Stomach smooth muscle (tissue), 2 donors: ENCODE data around the gene ZNF860.
"Not testable (repeated sequence)": the region's sequence is repeated elsewhere in the genome, so short reads cannot be mapped to it uniquely, and the experiment has no call there.

Experiments
- H3K27ac ChIP-seq: one replicate; pipeline ENCODE4 v1.7.0; 2013; ENCODE audit warnings: mild to moderate bottlenecking, low read length, inconsistent platforms
- H3K27me3 ChIP-seq, 2 donors: one replicate each; pipeline ENCODE4 v1.7.0; 2013; ENCODE audit warnings: low read length in 2 of 2; ENCODE audit not compliant: insufficient read depth in 2 of 2, control insufficient read depth in 1 of 2
- H3K36me3 ChIP-seq, 2 donors: one replicate each; pipeline ENCODE4 v1.7.0; 2013; ENCODE audit warnings: low read length in 2 of 2; ENCODE audit not compliant: control insufficient read depth in 2 of 2, insufficient read depth in 2 of 2
- H3K4me1 ChIP-seq: one replicate; pipeline ENCODE4 v1.7.0; 2013; ENCODE audit warnings: low read length; ENCODE audit not compliant: control insufficient read depth, insufficient read depth
- H3K4me3 ChIP-seq, 2 donors: one replicate each; pipeline ENCODE4 v1.7.0; 2013; ENCODE audit warnings: low read length in 2 of 2
- H3K9ac ChIP-seq, 2 donors: one replicate each; pipeline ENCODE4 v1.7.0; 2013; ENCODE audit warnings: low read length in 2 of 2, mild to moderate bottlenecking in 1 of 2
- H3K9me3 ChIP-seq, 2 donors: one replicate each; pipeline ENCODE4 v1.7.0; 2013; ENCODE audit warnings: low read length in 2 of 2; ENCODE audit not compliant: control insufficient read depth in 2 of 2
- donor health status: healthy.
- donor health status: Pancreatic carcinoma.

Gene ZNF860

GRCh38 chr3:31976302-31976701, 5.2 kb upstream of the ZNF860 start:
- H3K9ac ChIP-seq: no peak overlapping the region

DNA sequence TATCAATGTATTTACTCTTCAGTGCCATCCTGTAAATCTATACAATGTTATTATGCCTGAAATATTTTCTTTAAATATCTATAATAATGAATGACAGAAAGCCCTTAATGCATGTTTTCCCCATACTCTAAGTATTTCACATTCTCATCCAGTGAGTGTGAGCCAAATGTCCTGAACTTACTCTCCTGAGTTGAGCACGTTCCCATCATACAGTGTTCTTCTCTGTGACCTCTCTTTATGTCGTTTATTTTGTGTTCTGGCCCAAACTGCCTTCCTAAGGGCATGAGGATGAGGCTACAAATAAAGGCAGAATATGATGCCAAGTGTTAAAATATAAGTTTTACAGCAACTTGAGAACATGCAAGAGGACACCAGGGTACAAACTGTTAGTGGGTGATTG, 3.8 kb upstream of the ZNF860 start:
- Histone ChIP-seq H3K4me1 (peaks cover 17% of the 10 kb centered on the region), H3K4me3 (no peak overlapping the region), H3K27me3 (no peaks in the 10 kb centered on the region), H3K9me3 (no peaks in the 10 kb centered on the region), H3K36me3 (no peaks in the 10 kb centered on the region), H3K27ac (no peak overlapping the region), H3K9ac (no peak overlapping the region)

More at GRCh38 chr3:31976302-31976701, 5.2 kb upstream of the ZNF860 start:
- Histone ChIP-seq H3K9me3 (no peaks in the 10 kb centered on the region), H3K4me1 (peaks cover 12% of the 10 kb centered on the region), H3K27me3 (no peaks in the 10 kb centered on the region), H3K4me3 (no peak overlapping the region), H3K36me3 (no peaks in the 10 kb centered on the region), H3K27ac (no peak overlapping the region)

DNA sequence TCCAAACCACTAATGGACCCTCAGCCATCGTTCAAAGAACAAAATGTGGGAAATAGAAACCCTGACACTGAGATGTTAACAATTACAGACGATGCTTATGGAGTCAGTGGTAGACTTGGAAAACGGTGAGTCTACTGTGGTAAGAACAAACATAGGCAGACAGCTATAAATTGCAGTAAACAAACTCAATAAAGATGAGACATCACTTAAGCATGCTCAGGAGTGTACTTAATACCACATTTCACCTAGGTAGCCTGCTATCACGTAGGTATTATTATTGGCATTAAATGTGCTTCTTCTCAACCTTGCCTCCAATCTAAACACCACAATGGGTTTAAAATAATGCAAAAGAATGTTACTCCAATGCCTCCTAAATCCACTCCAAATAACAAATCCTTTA, 3.0 kb upstream of the ZNF860 start:
- no peak overlapping the region for H3K4me3 ChIP-seq
- no peaks in the 10 kb centered on the region for H3K36me3 ChIP-seq
- H3K4me1 ChIP-seq: peaks cover 14% of the 10 kb centered on the region
- no peak overlapping the region for H3K27ac ChIP-seq
- H3K9me3 ChIP-seq: no peaks in the 10 kb centered on the region
- no peak overlapping the region for H3K9ac ChIP-seq
- H3K27me3 ChIP-seq: no peaks in the 10 kb centered on the region

DNA sequence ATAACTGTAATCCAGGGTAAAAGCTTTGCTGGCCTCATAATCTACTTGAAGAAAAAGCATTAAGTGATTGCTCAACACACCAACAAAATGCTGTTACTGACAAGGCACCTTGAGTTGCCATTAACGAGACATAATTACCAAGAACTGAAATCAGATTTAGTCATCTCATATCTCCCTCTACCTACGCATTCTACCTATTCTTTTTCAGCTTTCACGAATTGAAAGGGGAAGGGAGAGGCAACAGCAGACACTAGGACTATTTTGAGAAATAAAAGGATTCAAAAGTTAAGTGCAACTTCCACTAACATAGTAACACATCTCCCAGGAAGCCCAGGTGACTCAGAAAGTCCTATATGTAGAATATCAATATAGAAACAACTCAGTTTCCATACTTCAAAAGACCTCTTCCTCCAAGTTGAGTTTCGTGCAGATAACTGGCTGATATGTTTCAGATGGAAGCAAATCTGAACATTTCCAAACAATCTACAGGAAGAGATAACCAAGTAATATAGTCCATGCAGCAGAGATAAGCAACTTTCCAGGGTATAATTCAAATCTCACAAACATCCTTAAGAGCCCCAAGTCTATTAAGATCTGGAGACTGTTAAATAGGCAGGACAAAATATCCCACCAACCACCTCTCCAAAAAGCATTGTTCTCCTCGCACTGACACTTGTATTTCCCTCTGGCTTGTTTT, 2.4 kb upstream of the ZNF860 start:
- Histone ChIP-seq H3K36me3 (no peaks in the 10 kb centered on the region), H3K4me3 (no peak overlapping the region), H3K27ac (no peak overlapping the region), H3K4me1 (peaks cover 14% of the 10 kb centered on the region), H3K9me3 (no peaks in the 10 kb centered on the region), H3K27me3 (no peaks in the 10 kb centered on the region), H3K9ac (no peak overlapping the region)

- peak overlapping the region; percentile 49 for H3K27ac ChIP-seq
- peak overlapping the region; percentile 55 to 57 for H3K9ac ChIP-seq
- peak overlapping the region; percentile 85 to 86 for H3K4me3 ChIP-seq
- no peaks in the 10 kb centered on the region for H3K27me3 ChIP-seq
- no peaks in the 10 kb centered on the region for H3K36me3 ChIP-seq
- peaks cover 14% of the 10 kb centered on the region for H3K4me1 ChIP-seq
- H3K9me3 ChIP-seq: no peaks in the 10 kb centered on the region
Measured at GRCh38 chr3:31980530-31981205, 882 bp upstream of the ZNF860 start.

DNA sequence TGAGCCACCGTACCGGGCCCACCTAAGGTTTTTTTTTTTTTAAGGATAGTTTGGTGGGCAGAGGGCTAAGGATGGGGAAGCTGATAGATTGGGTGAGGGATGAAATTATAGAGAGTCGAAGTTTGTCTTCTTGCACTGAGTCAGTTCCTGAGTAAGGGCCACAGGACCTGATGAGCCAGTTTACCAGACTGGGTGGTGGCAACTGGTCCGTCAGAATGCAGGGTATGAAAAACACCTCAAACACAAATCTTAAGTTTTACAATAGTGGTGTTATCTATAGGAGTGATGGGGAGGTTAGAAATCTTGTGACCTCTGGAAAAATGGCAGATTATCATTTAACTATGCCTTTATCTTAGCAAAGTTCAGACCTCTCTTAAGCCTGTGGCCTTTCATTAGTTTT, 2.8 kb downstream of the ZNF860 start:
- H3K27ac ChIP-seq: no peak overlapping the region
- no peaks in the 10 kb centered on the region for H3K27me3 ChIP-seq
- no peaks in the 10 kb centered on the region for H3K36me3 ChIP-seq
- H3K4me1 ChIP-seq: peaks cover 14% of the 10 kb centered on the region
- H3K4me3 ChIP-seq: no peak overlapping the region
- H3K9ac ChIP-seq: no peak overlapping the region
- peaks cover 0 to 3% of the 10 kb centered on the region in 2 donors for H3K9me3 ChIP-seq

DNA sequence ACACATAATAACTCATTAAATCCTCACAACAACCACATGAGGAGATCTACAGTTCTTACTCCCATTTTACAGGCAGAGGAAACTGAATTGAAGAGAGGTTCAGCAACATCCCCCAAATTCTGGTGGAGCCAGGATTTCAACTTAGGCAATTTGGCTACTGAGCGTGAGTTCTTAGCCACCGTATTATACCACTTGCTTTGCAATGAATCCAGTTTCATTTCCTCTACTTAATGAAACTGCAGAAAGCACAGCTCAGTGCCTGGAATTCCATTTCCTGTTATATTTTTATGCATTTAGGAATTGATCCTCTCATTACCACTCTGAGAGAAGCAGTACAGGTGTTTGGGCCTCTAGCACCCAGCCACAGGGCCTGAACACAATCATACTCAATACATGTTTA, 4.3 kb downstream of the ZNF860 start:
- Histone ChIP-seq H3K36me3 (no peaks in the 10 kb centered on the region), H3K27ac (no peak overlapping the region)

DNA sequence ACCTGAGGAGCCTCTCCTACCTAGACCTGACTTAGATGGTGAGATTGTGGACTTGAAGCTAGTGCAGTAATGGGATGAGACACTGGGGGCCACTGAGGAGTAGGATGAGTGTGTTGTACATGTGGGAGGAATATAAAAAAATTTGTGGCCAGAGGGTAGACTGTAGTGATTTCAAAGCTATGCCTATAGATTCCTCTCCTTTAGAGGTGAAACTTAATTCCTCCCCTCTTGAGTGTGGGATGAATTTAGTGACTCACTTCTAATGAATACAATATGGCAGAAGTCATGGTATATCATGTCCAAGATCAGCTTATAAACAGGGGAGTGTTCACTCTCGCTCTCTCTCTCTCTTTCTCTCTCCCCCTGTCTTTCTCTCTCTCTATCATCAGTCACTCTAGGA, 6.7 kb downstream of the ZNF860 start:
- no peak overlapping the region for H3K27ac ChIP-seq
- no peak overlapping the region for H3K4me3 ChIP-seq
- H3K4me1 ChIP-seq: no peaks in the 10 kb centered on the region
- peaks cover 3 to 7% of the 10 kb centered on the region in 2 donors for H3K9me3 ChIP-seq
- no peak overlapping the region for H3K9ac ChIP-seq
- no peaks in the 10 kb centered on the region for H3K36me3 ChIP-seq
- no peaks in the 10 kb centered on the region for H3K27me3 ChIP-seq

More for the DNA sequence above, 4.3 kb downstream of the ZNF860 start:
- Histone ChIP-seq H3K9me3 (peaks cover 3 to 4% of the 10 kb centered on the region in 2 donors), H3K27me3 (no peaks in the 10 kb centered on the region), H3K4me3 (no peak overlapping the region), H3K9ac (no peak overlapping the region), H3K4me1 (peaks cover 5% of the 10 kb centered on the region)

- not testable (repeated sequence) for H3K27ac ChIP-seq, H3K9ac ChIP-seq, H3K27me3 ChIP-seq, H3K4me3 ChIP-seq, H3K36me3 ChIP-seq, H3K4me1 ChIP-seq
- H3K9me3 ChIP-seq: peaks cover 3 to 13% of the 10 kb centered on the region in 2 donors
Measured at GRCh38 chr3:31992995-31993394, 11.4 kb downstream of the ZNF860 start.

- Histone ChIP-seq H3K4me1 (no peaks in the 10 kb centered on the region), H3K36me3 (no peaks in the 10 kb centered on the region), H3K27me3 (no peaks in the 10 kb centered on the region), H3K9ac (no peak overlapping the region), H3K27ac (no peak overlapping the region), H3K9me3 (peaks cover 3 to 9% of the 10 kb centered on the region in 2 donors), H3K4me3 (no peak overlapping the region)
Measured at GRCh38 chr3:31993843-31994242, 12.3 kb downstream of the ZNF860 start.

DNA sequence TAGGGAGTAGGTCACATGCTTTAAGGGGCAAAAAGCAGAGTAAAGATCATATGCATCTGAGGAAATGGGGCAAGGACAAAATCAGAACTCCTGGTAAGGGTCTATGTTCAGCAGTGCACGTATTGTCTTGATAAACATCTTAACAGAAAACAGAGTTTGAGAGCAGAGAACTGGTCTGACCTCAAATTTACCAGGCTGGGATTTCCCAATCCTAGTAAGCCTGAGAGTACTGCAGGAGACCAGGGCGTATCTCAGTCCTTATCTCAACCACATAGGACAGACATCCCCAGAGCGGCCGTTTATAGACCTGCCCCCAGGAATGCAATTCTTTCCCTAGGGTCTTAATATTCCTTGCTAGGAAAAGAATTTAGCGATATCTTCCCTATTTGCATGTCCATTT, 13.5 kb downstream of the ZNF860 start:
- not testable (repeated sequence) for H3K4me3 ChIP-seq, H3K9ac ChIP-seq, H3K9me3 ChIP-seq, H3K36me3 ChIP-seq, H3K27ac ChIP-seq, H3K27me3 ChIP-seq, H3K4me1 ChIP-seq
